ENCODE data around the gene OR10AG1. TPM values are rescaled to one million over a fixed set of nuclear protein-coding genes. Genes with fewer than 3 reads are reported as not detected.

Gene OR10AG1, protein sequence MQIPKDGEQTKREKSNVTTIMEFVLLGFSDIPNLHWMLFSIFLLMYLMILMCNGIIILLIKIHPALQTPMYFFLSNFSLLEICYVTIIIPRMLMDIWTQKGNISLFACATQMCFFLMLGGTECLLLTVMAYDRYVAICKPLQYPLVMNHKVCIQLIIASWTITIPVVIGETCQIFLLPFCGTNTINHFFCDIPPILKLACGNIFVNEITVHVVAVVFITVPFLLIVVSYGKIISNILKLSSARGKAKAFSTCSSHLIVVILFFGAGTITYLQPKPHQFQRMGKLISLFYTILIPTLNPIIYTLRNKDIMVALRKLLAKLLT
- total RNA-seq, result not detected

DNA sequence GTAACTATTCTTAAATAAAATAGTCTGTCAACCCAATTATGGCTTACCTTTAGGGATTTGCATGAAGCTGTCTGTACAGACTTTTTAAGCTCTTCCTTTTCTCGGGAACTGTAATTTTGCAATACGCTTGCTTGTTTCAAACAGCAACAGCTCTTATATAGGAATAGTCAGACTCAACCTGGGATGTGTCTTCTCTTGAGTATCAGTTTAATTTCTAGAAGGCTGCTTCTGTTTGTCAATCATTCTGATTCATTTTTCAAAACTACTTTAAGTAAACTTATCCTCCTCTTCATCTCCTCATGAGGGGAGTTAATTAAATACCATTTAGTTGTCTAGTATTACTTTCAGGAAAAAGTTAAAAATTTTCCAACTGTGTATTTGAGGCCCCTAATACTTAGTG lies at the start of gene OR10AG1:
Gene OR10AG1 (minus strand): TSS at position 101 of the 400 bp plus-strand sequence. CDS start 38 bp downstream, at position 63.
- no peak for DNase-seq
- H3K4me3 Mint-ChIP-seq, result no peak within 1 kb of the TSS
- H3K36me3 Mint-ChIP-seq (ENCODE audit: low read depth), result no peaks in the 10 kb centered on the region
- ChIA-PET CTCF (no interaction called here), POLR2A (no interaction called here)
- no peaks in the 10 kb centered on the region for H3K4me1 Mint-ChIP-seq
- peaks cover 9% of the 10 kb centered on the region for H3K9me3 Mint-ChIP-seq
- H3K27me3 Mint-ChIP-seq, result no peaks in the 10 kb centered on the region
- H3K27ac Mint-ChIP-seq, result no peak within 1 kb of the TSS

DNA sequence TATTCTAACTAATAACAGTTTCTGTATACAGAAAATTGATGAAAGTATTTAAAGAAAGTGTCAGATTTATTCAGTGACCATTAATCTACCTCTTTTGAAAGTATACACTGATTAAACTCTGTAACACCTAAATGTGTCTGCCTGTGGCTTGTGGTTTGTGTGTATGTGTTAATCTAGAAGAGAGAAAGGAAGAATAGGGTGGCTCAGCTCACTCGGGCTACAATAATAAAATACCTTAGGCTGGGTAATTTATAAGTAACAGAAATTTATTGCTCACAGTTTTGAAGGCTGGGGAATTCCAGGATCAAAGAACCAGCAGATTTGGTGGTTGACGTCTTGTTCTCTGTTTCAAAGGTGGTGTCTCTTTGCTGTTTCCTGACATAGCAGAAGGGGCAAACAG lies 44.1 kb upstream of the OR10AG1 start:
- ChIA-PET CTCF (no interaction called here), POLR2A (no interaction called here)
- no peaks in the 10 kb centered on the region for H3K4me1 Mint-ChIP-seq
- no peaks in the 10 kb centered on the region for H3K27me3 Mint-ChIP-seq
- DNase-seq, result no peak
- no peak overlapping the region for H3K27ac Mint-ChIP-seq
- H3K36me3 Mint-ChIP-seq (ENCODE audit: low read depth), result no peaks in the 10 kb centered on the region
- H3K4me3 Mint-ChIP-seq, result no peak overlapping the region
- peaks cover 10% of the 10 kb centered on the region for H3K9me3 Mint-ChIP-seq

DNA sequence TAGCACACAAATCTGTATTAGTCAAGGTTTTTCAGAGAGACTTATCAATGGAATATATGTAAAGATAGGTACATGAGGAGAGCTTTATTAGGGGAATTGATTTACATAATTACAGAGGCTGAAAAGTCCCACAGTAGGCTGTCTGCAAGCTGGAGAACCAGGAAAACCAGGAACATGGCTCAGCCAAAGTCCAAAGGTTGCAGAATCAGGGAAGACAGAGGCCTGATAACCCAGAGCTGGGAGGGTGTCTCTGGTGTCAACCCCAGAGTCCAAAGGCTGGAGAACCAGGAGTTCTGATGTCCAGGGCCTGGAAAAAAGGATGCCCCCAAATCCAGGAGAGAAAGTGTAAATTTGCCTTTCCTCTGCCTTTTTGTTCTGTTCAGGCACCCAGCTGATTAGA lies 41.0 kb upstream of the OR10AG1 start:
- DNase-seq, result no peak

DNA sequence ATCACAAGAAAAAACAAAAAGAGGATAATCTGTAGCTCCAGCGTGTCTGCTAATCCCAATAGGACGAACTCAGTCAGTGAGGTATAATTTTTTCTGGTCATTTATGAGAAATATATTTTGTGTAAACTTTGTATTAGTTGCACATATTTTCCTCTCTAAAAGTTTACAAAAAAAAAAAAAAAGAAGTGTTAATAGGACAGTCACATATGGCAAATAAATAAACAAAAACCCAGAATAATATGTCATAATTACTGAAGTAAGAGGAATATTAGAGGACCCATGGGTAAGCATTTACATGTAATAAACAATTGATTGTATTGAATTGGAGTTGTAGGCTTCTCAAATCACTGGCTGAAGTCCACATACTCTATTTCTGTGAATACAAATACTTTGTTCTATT lies 24.8 kb upstream of the OR10AG1 start, which contains the start of gene OR5F1:
Gene OR5F1 (minus strand): TSS at position 101 of the 400 bp plus-strand sequence. CDS start 0 bp downstream, at position 101.
- Mint-ChIP-seq H3K4me3 (no peak within 1 kb of the TSS), H3K36me3 (ENCODE audit: low read depth) (no peaks in the 10 kb centered on the region), H3K27ac (no peak within 1 kb of the TSS), H3K27me3 (no peaks in the 10 kb centered on the region), H3K9me3 (peaks cover 21% of the 10 kb centered on the region), H3K4me1 (no peaks in the 10 kb centered on the region)
- POLR2A ChIA-PET, result no interaction called here
- CTCF ChIA-PET, result no interaction called here
- DNase-seq, result no peak

More for the DNA sequence above, 41.0 kb upstream of the OR10AG1 start:
- Mint-ChIP-seq H3K27me3 (no peaks in the 10 kb centered on the region), H3K9me3 (peaks cover 6% of the 10 kb centered on the region), H3K36me3 (ENCODE audit: low read depth) (no peaks in the 10 kb centered on the region), H3K4me3 (no peak overlapping the region), H3K27ac (no peak overlapping the region), H3K4me1 (no peaks in the 10 kb centered on the region)
- ChIA-PET CTCF (no interaction called here), POLR2A (no interaction called here)

DNA sequence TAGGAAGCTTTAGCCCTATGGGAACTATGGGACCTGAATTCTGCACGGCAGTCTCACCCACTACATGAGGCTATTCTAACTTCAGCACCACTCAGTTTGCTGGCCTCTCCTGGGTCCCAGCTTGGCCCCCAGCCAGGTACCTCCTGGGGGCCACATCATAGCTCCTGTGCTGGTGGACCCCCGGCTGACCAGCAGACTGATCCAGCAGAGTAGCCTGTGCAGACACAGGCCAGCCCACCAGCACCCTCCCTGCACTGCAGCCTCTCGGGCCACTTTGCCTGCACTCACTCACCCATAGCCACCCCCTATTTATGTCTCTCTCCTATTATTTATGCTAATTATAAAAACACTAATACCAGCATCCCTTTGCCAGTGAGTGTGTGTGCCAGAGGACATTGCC lies 1.2 kb upstream of the OR10AG1 start:
- no peaks in the 10 kb centered on the region for H3K27me3 Mint-ChIP-seq
- no peaks in the 10 kb centered on the region for H3K4me1 Mint-ChIP-seq
- CTCF ChIA-PET, result no interaction called here
- no peak overlapping the region for H3K4me3 Mint-ChIP-seq
- POLR2A ChIA-PET, result no interaction called here
- no peak for DNase-seq
- no peak overlapping the region for H3K27ac Mint-ChIP-seq
- peaks cover 9% of the 10 kb centered on the region for H3K9me3 Mint-ChIP-seq
- no peaks in the 10 kb centered on the region for H3K36me3 Mint-ChIP-seq (ENCODE audit: low read depth)

DNA sequence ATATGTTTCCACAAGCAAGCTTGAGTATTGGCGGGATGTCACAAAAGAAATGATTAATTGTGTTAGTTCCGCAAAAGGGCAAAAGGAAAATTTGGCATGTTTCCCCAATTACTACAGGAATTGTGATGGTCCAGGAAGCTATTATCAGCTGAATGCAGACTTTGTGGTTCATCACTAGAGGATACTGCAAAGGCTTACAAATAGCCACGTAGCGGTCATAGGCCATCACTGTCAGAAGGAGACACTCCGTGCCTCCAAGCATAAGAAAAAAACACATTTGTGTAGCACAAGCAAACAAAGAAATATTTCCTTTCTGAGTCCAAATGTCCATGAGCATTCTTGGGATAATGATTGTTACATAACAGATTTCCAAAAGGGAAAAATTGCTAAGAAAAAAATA lies 1.8 kb downstream of the OR10AG1 start:
- H3K27me3 Mint-ChIP-seq, result no peaks in the 10 kb centered on the region
- H3K4me3 Mint-ChIP-seq, result no peak overlapping the region
- no peak overlapping the region for H3K27ac Mint-ChIP-seq
- no peaks in the 10 kb centered on the region for H3K36me3 Mint-ChIP-seq (ENCODE audit: low read depth)
- POLR2A ChIA-PET, result no interaction called here
- CTCF ChIA-PET, result no interaction called here
- no peak for DNase-seq
- H3K9me3 Mint-ChIP-seq, result peaks cover 9% of the 10 kb centered on the region
- no peaks in the 10 kb centered on the region for H3K4me1 Mint-ChIP-seq

DNA sequence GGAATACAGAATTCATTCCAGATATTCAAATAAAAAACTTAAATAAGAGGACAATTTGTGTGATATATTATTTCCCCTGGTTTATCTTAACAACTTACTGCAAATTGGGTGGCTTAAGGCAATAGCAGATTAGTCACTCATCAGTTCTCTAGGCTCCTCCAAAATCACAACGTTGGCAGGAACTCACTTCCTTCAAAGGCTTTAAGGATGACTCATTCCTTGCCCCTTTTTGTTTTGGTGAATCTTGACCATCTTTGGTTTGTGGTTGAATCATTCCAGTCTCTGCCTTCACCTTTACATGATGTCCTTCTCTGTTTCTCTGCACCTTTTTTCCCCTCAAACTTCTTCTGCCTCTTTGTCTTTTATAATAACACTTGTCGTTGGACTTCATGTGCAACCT lies 3.4 kb downstream of the OR10AG1 start:
- H3K36me3 Mint-ChIP-seq (ENCODE audit: low read depth), result no peaks in the 10 kb centered on the region
- H3K4me3 Mint-ChIP-seq, result no peak overlapping the region
- POLR2A ChIA-PET, result no interaction called here
- H3K9me3 Mint-ChIP-seq, result peaks cover 3% of the 10 kb centered on the region
- no peaks in the 10 kb centered on the region for H3K4me1 Mint-ChIP-seq
- H3K27me3 Mint-ChIP-seq, result no peaks in the 10 kb centered on the region
- no peak for DNase-seq
- no peak overlapping the region for H3K27ac Mint-ChIP-seq
- CTCF ChIA-PET, result no interaction called here

DNA sequence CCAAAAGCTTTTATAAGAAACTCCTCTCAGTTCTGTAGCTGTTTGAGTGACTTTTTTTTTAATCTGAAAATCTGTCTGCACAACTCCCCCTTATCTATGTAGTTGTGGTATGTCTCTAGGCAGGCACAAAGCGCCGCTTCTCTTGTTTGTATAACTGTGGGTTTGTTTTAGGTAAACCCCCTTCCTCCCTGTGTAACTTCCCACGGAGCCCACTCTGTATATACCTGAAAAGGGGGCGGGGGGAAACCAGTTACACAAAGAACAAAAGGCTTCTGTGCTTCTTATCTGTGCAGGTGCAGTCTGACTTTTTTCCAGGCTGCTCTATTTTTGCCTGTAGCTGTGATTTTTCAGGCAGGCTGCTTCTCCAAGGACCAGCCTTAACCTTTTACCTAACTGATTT lies 13.2 kb downstream of the OR10AG1 start:
- Mint-ChIP-seq H3K9me3 (peaks cover 3% of the 10 kb centered on the region), H3K4me3 (no peak overlapping the region), H3K27me3 (no peaks in the 10 kb centered on the region), H3K27ac (no peak overlapping the region), H3K4me1 (no peaks in the 10 kb centered on the region), H3K36me3 (ENCODE audit: low read depth) (no peaks in the 10 kb centered on the region)
- POLR2A ChIA-PET, result no interaction called here
- DNase-seq, result no peak
- CTCF ChIA-PET, result no interaction called here

DNA sequence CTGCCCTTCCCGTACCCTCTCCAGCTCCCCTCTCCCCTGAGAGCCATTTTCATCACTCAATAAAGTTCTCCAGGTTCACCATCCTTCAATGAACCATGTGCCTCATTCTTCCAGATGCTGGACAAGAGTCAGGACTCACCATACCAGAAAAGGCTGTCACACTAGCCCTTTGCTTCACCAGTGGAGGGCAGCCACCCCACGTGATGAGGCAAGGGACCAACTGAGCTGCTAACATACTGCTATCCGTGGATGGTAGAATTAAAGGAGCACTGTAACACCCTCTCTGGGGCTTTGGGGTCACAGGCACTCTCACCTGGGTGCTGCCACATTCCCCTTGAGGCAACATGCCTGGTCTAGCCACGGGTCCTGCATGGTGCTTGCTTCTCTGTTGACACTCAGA lies 20.4 kb downstream of the OR10AG1 start:
- POLR2A ChIA-PET, result no interaction called here
- H3K27ac Mint-ChIP-seq, result no peak overlapping the region
- CTCF ChIA-PET, result no interaction called here
- no peak overlapping the region for H3K4me3 Mint-ChIP-seq
- DNase-seq, result no peak
- H3K9me3 Mint-ChIP-seq, result peaks cover 7% of the 10 kb centered on the region
- H3K4me1 Mint-ChIP-seq, result no peaks in the 10 kb centered on the region
- no peaks in the 10 kb centered on the region for H3K36me3 Mint-ChIP-seq (ENCODE audit: low read depth)
- H3K27me3 Mint-ChIP-seq, result no peaks in the 10 kb centered on the region

DNA sequence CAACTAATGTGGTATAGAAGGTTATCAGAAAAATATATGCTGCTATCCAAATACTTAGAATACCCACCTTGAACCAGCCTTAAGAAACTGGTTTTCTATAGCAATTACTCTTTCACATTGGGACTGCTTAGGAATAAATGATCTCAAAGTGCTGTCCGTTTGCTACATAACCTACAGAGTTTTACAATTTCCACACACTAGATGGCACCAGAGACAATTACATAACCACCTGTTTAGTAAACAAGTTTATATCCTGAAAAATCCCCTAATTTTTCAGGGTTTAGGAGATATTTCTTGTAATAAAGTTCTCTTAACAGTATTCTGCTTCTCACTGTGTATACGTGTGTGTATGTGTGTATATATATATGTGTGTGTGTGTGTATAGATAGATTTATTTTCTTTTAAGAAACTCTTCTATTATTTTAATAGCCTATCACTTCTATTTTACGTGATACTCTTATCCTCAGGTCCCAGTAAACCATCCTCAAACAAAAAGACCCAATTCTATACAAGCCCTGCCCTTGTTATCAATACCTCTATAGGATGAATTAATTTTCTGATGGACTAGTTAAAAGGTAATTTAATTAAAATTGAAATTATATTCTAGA lies 26.9 kb downstream of the OR10AG1 start:
- H3K27ac Mint-ChIP-seq, result no peak overlapping the region
- CTCF ChIA-PET, result no interaction called here
- H3K27me3 Mint-ChIP-seq, result no peaks in the 10 kb centered on the region
- no peaks in the 10 kb centered on the region for H3K36me3 Mint-ChIP-seq (ENCODE audit: low read depth)
- H3K4me1 Mint-ChIP-seq, result no peaks in the 10 kb centered on the region
- H3K9me3 Mint-ChIP-seq, result no peaks in the 10 kb centered on the region
- H3K4me3 Mint-ChIP-seq, result no peak overlapping the region
- POLR2A ChIA-PET, result no interaction called here
- DNase-seq, result no peak

DNA sequence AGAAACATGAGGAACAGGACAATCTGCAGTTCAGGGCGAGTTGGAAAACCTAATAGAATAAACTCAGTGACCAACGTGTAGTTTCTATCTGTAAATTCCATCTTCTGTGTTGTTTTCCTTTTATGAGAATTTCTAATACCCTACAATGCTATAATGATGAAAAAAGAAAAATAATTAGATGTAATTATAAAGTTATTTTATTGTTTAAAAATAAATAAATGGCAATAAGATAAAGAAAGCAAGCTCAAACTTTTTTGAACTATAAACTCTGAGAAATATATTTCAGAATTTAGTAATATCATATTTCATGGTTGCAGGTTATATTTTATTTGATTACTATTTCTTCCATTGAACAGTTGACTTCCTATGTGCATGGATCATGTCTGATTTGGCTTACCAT lies 33.4 kb downstream of the OR10AG1 start, which contains the start of gene OR5I1:
Gene OR5I1 (minus strand): TSS at position 101 of the 400 bp plus-strand sequence. CDS start 0 bp downstream, at position 101.
- Mint-ChIP-seq H3K27me3 (no peaks in the 10 kb centered on the region), H3K27ac (no peak within 1 kb of the TSS), H3K36me3 (ENCODE audit: low read depth) (no peaks in the 10 kb centered on the region), H3K4me1 (no peaks in the 10 kb centered on the region), H3K9me3 (peaks cover 3% of the 10 kb centered on the region), H3K4me3 (no peak within 1 kb of the TSS)
- DNase-seq, result no peak
- ChIA-PET CTCF (no interaction called here), POLR2A (no interaction called here)

DNA sequence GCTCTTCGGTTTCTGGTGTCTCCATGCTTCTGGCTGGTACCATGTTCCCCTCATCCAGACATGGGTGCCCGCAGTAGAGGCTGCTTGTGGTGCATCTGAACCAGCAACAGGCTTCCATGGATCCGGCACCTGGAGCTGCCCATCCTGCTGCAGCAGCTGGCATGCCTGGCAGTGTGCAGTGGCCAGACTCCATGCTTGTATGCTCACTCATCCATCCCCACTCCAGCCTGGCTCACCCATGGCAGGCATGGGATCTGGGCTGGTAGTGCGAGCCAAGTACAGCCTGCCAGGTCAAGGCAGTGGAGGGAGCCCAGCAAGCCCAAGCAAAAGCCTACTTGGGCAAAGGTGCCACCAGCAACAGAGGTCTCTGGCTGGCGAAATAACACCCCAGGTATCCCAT lies 49.2 kb downstream of the OR10AG1 start:
- Mint-ChIP-seq H3K36me3 (ENCODE audit: low read depth) (no peaks in the 10 kb centered on the region), H3K4me1 (no peaks in the 10 kb centered on the region)
- no peak for DNase-seq

More for the DNA sequence above, 49.2 kb downstream of the OR10AG1 start:
- ChIA-PET POLR2A (no interaction called here), CTCF (no interaction called here)
- no peak overlapping the region for H3K4me3 Mint-ChIP-seq
- peaks cover 17% of the 10 kb centered on the region for H3K9me3 Mint-ChIP-seq
- H3K27me3 Mint-ChIP-seq, result no peaks in the 10 kb centered on the region
- no peak overlapping the region for H3K27ac Mint-ChIP-seq

Measured in activated CD4-positive, alpha-beta memory T cell treated with anti-CD3 and anti-CD28 coated beads, Interleukin-2, amount 10 ng/mL, durations not matched to agents 7 days and 5 days (primary cell).